ENCODE measurements around the gene FOXK2.
A peak's percentile ranks its signal among the peaks of the same experiment; 100 is the strongest.
"Not testable (repeated sequence)": the region's sequence is repeated elsewhere in the genome, so short reads cannot be mapped to it uniquely, and the experiment has no call there.

FOXK2 gene

DNA sequence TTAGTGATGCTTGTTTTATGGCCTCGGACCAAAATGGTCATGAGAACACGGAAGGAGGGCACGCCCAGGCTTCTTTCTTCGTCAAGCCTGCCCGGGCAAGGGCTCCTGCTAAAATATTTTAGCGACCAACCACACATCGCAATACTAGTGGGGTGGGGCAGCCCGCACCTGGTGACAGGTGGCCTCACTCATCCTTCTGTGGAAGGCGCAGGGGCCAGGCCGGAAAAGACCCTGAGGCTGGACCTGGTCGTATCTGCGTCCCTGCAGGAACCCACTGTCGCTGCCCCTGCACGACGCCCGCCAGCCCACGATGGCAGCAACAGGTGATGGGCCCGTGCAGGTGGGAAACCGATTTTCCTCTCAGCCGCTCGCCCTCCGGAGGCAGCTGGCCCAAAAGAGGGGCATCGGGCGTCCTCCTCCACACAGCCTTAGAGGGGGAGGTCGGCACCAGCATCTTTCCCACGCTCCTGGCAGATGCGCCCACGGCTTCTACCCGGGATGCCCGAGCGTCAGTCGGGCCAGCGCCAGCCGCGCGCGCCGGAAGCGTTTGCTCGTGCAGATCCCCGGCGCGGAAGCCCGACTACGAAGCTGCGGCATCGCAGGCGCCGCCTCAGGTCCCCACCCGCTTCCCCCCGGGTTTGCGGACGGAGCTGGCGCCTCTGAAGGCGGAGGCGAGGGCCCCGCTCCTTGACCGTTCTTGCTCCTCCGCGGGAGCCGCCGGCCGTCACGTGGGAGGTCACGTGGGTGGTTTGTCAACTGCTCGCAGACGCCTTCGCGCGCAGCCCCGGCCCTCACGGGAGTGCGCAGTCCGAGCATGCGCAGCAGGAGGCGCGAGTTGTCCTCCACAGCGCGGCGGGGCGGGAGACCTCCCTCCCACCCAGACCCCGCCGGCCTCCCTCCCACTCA is 22.8 kb upstream of the FOXK2 start:
- peak; percentile 93 for DNase-seq

DNA sequence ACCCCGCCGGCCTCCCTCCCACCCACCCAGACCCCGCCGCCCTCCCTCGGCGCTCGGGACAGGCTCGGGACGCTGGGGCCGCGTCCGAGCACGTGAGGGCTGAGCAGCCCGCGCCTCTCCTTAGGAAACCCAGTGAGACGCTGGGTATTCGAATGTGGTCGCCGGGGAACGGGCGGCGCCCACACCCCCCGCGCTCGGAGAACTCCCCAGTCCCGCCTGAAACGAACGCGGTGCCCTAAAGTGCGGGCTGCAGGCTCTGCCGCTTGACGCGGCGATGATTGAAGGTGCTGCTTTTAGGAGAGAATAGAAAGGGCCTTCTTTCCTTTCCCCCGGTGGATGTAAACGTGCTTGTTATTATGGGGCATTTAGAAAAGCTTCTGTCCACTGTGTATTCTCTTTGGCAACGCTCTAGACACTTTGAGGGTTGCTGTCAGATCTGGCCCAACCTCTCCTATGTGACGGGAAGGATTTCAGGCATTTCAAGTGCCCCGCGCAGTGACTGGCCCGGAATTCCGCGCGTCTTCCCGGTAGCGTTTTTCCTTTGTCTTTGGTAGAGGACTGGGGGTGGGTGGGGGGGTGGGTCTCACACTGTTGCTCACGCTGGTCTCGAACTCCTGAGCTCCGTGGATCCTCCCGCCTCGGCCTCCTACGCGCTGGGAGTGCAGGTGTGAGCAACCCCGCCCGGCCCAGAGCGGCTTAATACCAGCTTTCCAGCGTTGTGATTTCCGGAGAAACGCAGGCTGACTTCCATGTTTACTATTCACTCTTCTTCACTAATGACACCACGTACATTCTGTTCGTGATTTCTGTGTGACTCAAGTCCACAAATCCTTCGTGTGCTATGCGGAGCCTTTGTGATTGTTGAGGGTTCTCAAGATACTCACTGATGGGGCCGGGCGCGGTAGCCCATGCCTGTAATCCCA is 21.8 kb upstream of the FOXK2 start:
- DNase-seq = peak; percentile 50

DNA sequence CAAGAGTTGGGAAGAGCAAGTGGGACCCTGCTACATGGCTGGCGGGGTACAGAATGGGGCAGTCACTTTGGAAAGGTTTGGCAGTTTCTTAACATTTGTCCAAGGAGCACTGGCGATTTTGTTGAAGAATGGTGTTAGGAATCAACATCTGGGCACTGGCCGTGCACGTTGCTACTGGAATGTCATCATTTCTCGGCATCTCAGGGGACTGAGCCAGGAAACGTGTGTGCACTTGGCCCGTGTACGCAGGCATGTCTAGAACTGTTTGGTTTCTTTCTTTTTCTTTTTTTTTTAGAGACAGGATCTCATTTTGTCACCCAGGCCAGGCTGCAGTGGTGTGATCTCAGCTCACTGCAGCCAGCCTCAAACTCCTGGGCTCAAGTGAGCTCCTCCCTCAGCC is 17.3 kb upstream of the FOXK2 start:
- no peak for DNase-seq

DNA sequence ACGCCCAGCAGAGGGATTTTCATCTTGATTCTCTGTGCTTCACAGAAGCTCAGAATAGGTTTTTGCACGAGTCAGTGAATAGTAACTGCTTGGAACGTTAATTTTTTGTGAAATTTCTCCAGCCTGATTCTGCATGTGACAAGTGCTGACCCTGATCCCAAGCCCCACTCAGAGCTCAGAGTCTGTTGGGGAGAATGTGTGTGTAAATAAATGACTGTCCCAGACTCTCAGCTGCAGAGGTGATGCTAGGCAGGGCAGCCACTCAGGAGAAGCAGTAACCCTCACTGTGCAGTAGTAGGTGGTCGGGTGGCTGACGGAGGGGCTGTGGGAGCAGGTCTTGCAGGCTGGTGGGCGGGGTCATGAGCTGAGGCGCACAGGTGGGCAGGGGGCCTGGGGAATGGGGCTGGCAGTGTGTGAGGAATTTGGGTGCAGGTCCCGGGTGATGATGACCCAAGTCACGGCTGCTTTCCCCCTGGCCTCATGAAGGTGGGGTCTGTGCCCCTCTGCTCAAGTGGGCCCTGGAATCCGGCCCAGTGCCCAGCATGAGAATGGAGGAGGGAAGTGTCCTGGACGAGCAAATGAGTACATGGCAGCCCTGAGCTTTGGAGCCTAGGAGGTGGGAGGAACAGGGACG is 16.3 kb upstream of the FOXK2 start:
- no peak for DNase-seq

- no peak for DNase-seq
Measured at GRCh38 chr17:82503728-82504308, 15.7 kb upstream of the FOXK2 start.

DNA sequence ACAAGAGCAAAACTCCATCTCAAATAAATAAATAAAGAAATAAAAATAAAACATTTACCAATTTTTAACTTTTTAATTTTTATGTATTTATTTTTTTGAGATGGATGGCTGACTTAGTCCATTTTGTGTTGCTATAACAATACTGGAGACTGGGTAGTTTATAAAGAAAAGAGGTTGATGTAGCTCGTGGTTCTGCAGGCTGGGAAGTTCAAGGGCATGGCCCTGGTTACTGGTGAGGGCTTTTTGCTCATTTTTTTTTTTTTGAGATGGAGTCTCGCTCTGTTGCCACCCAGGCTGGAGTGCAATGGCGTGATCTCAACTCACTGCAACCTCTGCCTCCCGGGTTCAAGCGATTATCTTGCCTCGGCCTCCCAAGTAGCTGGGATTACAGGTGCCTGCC is 14.2 kb upstream of the FOXK2 start:
- DNase-seq = no peak

GRCh38 chr17:82506402-82506801 is 13.1 kb upstream of the FOXK2 start:
- DNase-seq = not testable (repeated sequence)

DNA sequence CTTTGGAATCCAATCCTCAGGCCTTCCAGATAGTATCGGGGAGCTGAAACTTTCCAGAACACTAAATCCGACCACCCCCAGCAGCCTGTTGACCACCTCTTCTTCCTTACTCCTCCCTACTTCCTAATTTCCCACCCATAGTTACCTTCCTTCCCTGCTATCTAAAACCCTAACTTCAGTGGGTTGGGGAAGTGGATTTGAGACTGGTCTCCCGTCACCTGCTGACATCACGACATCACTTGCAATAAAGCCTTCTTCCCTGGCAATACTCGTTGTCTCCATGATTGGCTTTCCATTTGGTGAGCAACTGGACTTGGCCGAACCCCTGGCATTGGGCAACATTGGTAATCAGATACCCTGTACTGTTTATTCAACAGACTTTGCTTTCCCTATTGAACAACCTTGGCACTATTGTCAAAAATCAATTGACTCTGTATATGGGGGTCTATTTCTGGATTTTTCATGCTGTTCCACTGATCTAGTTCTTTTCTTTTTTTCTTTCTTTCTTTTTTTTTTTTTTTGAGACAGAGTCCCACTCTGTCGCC is 11.8 kb upstream of the FOXK2 start:
- no peak for DNase-seq

DNA sequence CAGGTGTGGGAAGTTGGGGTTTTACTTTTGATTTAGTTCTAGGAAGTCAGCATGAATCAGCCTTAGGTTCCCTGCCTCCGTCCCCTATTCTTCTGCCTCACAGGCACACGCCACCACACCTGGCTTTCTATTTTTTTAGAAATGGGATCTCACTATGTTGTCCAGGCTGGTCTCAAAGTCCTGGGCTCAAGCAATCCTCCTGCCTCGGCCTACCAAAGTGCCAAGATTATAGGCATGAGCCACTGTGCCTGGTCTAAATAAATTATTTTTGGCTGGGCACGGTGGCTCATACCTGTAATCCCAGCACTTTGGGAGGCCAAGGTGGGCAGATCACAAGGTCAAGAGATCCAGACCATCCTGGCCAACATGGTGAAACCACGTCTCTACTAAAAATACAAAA is 7.9 kb upstream of the FOXK2 start:
- DNase-seq = not testable (repeated sequence)

GRCh38 chr17:82513864-82514263 is 5.7 kb upstream of the FOXK2 start:
- DNase-seq = not testable (repeated sequence)

DNA sequence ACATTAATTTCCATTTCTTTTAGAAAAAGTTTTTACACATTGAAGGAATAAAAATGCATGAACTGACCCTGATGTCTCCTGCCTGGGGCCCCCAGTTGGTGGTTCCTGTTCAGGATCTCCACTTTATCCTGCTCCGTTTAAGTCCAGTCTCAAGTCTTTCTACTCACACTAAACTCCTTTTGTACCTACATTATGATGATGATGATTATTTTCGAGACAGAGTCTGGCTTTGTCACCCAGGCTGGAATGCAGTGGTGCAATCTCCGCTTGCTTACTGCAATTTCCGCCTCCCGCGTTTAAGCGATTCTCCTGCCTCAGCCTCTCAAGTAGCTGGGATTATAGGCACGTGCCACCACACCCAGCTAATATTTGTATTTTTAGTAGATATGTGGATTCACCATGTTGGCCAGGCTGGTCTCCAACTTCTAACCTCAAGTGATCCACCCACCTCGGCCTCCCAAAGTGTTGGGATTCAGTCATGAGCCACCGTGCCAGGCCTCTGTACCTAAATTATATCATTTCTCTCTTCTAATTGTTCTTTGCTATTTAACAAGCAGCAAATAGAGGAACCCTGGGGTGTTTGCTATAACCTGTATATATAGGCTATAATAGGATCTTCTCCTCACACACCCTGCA is 2.2 kb upstream of the FOXK2 start:
- DNase-seq = peak; percentile 51

DNA sequence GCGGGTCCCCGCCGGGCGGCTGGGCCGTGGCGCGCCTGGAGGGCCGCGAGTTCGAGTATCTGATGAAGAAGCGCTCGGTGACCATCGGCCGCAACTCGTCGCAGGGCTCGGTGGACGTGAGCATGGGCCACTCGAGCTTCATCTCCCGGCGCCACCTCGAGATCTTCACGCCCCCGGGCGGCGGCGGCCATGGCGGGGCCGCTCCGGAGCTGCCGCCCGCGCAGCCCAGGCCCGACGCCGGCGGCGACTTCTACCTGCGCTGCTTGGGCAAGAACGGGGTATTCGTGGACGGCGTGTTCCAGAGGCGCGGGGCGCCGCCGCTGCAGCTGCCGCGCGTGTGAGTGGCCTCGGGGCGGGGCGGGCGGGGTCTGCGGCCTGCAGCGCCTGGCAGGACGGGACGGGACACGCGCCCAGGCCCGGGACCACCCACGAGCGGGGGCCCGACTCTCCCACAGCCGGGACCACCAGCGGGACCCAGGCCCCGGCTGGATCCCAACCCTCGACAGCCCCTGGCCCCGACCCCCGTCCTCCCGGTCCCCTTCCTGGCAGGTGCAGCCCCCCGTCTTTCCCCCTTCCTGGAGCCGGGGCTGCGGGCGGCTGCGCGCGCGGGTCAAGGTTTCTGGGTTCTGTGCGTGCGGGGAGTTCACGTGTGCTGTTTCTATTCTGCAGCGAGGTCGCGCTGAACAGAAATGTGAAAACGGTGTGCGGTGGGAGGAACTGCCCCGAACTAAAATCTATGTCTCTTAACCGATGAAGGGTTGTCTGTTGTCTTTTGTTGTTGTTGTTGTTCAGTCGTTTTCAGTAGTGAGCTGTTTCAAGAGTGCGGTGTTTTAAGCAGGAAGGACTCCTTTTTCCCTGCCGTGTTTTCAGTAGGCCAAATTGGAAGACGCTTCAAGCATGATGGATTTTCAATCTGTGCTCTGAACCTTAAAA is 705 bp downstream of the FOXK2 start:
- peak; percentile 44 for DNase-seq

GRCh38 chr17:82524540-82524939 is 5.0 kb downstream of the FOXK2 start:
- DNase-seq = no peak

- no peak for DNase-seq
Measured at GRCh38 chr17:82525712-82526111, 6.2 kb downstream of the FOXK2 start.

- no peak for DNase-seq
Measured at GRCh38 chr17:82527898-82528297, 8.4 kb downstream of the FOXK2 start.

- DNase-seq = peak; percentile 26
Measured at GRCh38 chr17:82528484-82529265, 9.1 kb downstream of the FOXK2 start.

DNA sequence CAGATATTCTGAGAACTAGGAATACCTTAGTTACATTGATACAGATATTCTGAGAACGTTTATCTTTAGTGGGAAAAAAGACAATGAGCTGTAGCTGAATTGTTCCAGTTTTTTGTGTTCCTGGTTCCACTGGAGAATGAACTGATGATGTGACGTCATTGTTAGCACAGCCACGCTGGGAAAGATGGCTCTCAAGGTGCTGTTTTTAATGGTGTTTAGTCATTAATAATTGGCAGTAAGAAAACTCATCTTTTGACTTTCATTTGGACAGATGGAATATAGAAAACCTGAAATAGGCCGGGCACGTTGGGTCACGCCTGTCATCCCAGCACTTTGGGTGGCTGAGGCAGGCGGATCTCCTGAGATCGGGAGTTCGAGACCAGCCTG is 10.4 kb downstream of the FOXK2 start:
- DNase-seq = no peak

DNA sequence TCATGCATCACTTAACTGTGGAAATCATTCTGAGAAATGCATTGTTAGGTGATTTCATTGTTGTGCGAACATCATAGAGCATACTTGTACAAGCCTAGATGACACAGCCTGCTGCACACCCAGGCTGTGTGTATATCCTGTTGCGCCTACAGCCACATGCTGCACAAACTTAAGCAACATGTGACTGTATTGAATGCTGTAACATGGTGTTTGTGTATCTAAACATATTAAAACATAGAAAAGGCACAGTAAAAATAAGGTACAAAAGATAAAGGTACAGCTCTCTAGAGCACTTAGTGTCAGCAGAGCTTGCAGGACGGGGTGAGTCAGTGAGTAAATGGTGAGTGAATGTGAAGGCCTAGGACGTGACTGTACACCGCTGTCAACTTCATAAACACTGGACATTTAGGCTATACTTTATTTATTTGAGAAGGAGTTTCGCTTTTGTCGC is 11.9 kb downstream of the FOXK2 start:
- no peak for DNase-seq

DNA sequence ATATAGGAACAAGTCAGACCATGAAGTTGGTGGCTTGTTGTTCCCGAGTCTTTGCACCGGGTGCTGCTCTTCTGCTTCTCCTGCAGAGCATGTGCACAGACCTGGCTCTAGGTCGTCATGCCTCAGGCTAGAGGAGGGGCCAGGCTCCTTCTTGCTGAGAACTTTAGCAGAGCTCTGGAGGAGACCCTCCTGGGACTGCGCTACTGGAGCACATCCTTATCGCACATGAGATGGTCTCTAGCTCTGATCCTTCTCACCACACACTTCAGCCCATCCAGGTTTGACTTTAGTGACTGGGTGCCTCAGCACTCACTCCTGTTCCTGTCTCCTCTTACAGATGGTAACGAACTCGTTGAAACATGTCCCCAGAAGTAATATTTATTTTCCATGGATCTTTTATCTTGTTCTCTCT is 14.9 kb downstream of the FOXK2 start:
- DNase-seq = no peak

Data from MV-4-11 (cell line).